ENCODE measurements around the gene VAPB.

Gene VAPB

GRCh38 chr20:58463256-58463655 lies 74.2 kb downstream of the VAPB start:
- DNase-seq (ENCODE audit: low read depth): no peak

GRCh38 chr20:58464838-58465237 lies 75.8 kb downstream of the VAPB start:
- no peak for DNase-seq (ENCODE audit: low read depth)

- DNase-seq (ENCODE audit: low read depth): no peak
Measured at GRCh38 chr20:58466095-58466708, 77.2 kb downstream of the VAPB start.

- no peak for DNase-seq (ENCODE audit: low read depth)
Measured at GRCh38 chr20:58466729-58467571, 77.9 kb downstream of the VAPB start.

- DNase-seq (ENCODE audit: low read depth): no peak
Measured at GRCh38 chr20:58467572-58468527, 78.8 kb downstream of the VAPB start.

GRCh38 chr20:58469616-58470015 lies 80.6 kb downstream of the VAPB start:
- DNase-seq (ENCODE audit: low read depth): no peak

GRCh38 chr20:58470336-58471192 lies 81.5 kb downstream of the VAPB start:
- DNase-seq (ENCODE audit: low read depth): no peak

GRCh38 chr20:58471193-58472164 lies 82.5 kb downstream of the VAPB start:
- DNase-seq (ENCODE audit: low read depth): no peak

GRCh38 chr20:58472273-58473018 lies 83.4 kb downstream of the VAPB start:
- DNase-seq (ENCODE audit: low read depth): no peak

GRCh38 chr20:58473453-58474425 lies 84.7 kb downstream of the VAPB start:
- no peak for DNase-seq (ENCODE audit: low read depth)

- DNase-seq (ENCODE audit: low read depth): no peak
Measured at GRCh38 chr20:58475466-58475865, 86.4 kb downstream of the VAPB start.

GRCh38 chr20:58478141-58478805 lies 89.2 kb downstream of the VAPB start:
- no peak for DNase-seq (ENCODE audit: low read depth)

GRCh38 chr20:58479726-58480440 lies 90.9 kb downstream of the VAPB start:
- DNase-seq (ENCODE audit: low read depth): no peak

GRCh38 chr20:58480551-58481336 lies 91.7 kb downstream of the VAPB start:
- DNase-seq (ENCODE audit: low read depth): no peak

- peak; percentile 39 for DNase-seq (ENCODE audit: low read depth)
Measured at GRCh38 chr20:58481481-58482021, 92.5 kb downstream of the VAPB start.

GRCh38 chr20:58482416-58482815 lies 93.4 kb downstream of the VAPB start:
- no peak for DNase-seq (ENCODE audit: low read depth)
